MCF 10A (cell line): ENCODE measurements around the gene SEC24C. TPM values are rescaled to one million over a fixed set of nuclear protein-coding genes. Genes with fewer than 3 reads are reported as not detected.
"Not testable (repeated sequence)": the region's sequence is repeated elsewhere in the genome, so short reads cannot be mapped to it uniquely, and the experiment has no call there.

Experiments used
- Bru-seq: library from RNA; stranded (reverse); fragments of 400-500 nt; gene quantifications from one replicate; lab custom pipeline; 2021; lab: Mats Ljungman, UMichigan
- BruChase-seq, 2 experiments: library from RNA; stranded (reverse); fragments of 400-500 nt; gene quantifications; one replicate each; lab custom pipeline; 2021; lab: Mats Ljungman, UMichigan
- BruUV-seq: library from RNA; stranded (reverse); fragments of 400-500 nt; replicated peaks from 2 replicates; lab custom pipeline; 2021; lab: Mats Ljungman, UMichigan
- CTCF ChIA-PET: fragments of 300-600 bp; sonication (Branson Sonifier 250); formaldehyde crosslinking; extraction: SDS; loops from one replicate; lab custom pipeline; 2021; ENCODE audit warnings: antibody characterized with exemption, inconsistent platforms; lab: Yijun Ruan, JAX
- POLR2A ChIA-PET: fragments of 300-600, 350-650 bp; sonication (Branson Sonifier 250); formaldehyde crosslinking; extraction: SDS; loops from one replicate; lab custom pipeline; 2020; ENCODE audit warnings: antibody characterized with exemption, inconsistent platforms; lab: Yijun Ruan, JAX
- DNase-seq: peaks from one replicate; pipeline ENCODE4 v3.0.0-alpha.2; 2018; ENCODE audit not compliant: unreplicated experiment
- H3K27ac Mint-ChIP-seq: one replicate; pipeline ENCODE4 v1.8.0; 2022; ENCODE audit warnings: mild to moderate bottlenecking, low read depth, mixed read lengths; ENCODE audit not compliant: unreplicated experiment
- H3K27me3 Mint-ChIP-seq: one replicate; pipeline ENCODE4 v1.8.0; 2022; ENCODE audit warnings: mixed read lengths; ENCODE audit not compliant: insufficient read depth, unreplicated experiment
- H3K36me3 Mint-ChIP-seq: one replicate; pipeline ENCODE4 v1.8.0; 2022; ENCODE audit warnings: mild to moderate bottlenecking, moderate library complexity, mixed read lengths; ENCODE audit not compliant: insufficient read depth, unreplicated experiment
- H3K4me1 Mint-ChIP-seq: one replicate; pipeline ENCODE4 v1.8.0; 2022; ENCODE audit warnings: mixed read lengths; ENCODE audit not compliant: insufficient read depth, unreplicated experiment
- H3K4me3 Mint-ChIP-seq: one replicate; pipeline ENCODE4 v1.8.0; 2022; ENCODE audit warnings: mild to moderate bottlenecking, moderate library complexity, mixed read lengths; ENCODE audit not compliant: unreplicated experiment
- H3K9me3 Mint-ChIP-seq: one replicate; pipeline ENCODE4 v1.8.0; 2022; ENCODE audit warnings: mixed read lengths; ENCODE audit not compliant: unreplicated experiment
- CTCF ChIP-seq: fragments of 200-600 bp; IDR thresholded peaks from one replicate; pipeline ENCODE4 v1.8.0; 2022; ENCODE audit warnings: antibody characterized with exemption, mild to moderate bottlenecking; ENCODE audit not compliant: unreplicated experiment
- intact Hi-C: fragments of 100-400 bp; cut with micrococcal nuclease; formaldehyde crosslinking; loops from 2 replicates; pipeline ENCODE4 v1.14.1; 2022
- long read RNA-seq: library from polyadenylated mRNA; stranded (forward); transcript quantifications from one replicate; pipeline ENCODE4 v2.0.0, GENCODE V29; 2022
- total RNA-seq: library from RNA; stranded (reverse); gene quantifications from 2 replicates; pipeline ENCODE4 v1.2.3, GENCODE V29; 2022

Gene SEC24C, protein sequence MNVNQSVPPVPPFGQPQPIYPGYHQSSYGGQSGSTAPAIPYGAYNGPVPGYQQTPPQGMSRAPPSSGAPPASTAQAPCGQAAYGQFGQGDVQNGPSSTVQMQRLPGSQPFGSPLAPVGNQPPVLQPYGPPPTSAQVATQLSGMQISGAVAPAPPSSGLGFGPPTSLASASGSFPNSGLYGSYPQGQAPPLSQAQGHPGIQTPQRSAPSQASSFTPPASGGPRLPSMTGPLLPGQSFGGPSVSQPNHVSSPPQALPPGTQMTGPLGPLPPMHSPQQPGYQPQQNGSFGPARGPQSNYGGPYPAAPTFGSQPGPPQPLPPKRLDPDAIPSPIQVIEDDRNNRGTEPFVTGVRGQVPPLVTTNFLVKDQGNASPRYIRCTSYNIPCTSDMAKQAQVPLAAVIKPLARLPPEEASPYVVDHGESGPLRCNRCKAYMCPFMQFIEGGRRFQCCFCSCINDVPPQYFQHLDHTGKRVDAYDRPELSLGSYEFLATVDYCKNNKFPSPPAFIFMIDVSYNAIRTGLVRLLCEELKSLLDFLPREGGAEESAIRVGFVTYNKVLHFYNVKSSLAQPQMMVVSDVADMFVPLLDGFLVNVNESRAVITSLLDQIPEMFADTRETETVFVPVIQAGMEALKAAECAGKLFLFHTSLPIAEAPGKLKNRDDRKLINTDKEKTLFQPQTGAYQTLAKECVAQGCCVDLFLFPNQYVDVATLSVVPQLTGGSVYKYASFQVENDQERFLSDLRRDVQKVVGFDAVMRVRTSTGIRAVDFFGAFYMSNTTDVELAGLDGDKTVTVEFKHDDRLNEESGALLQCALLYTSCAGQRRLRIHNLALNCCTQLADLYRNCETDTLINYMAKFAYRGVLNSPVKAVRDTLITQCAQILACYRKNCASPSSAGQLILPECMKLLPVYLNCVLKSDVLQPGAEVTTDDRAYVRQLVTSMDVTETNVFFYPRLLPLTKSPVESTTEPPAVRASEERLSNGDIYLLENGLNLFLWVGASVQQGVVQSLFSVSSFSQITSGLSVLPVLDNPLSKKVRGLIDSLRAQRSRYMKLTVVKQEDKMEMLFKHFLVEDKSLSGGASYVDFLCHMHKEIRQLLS
- 78.0 and 97.9 TPM in 2 replicates for total RNA-seq
- percentile 84 among the genes with signal in this experiment for Bru-seq, nascent RNA
- BruChase-seq, experiment 1, labeled RNA remaining after a 6-hour chase, result percentile 97 among the genes with signal in this experiment
- percentile 94 among the genes with signal in this experiment for BruChase-seq, experiment 2, labeled RNA remaining after a 2-hour chase
- long read RNA-seq, full-length matches to known transcripts, result 145 of 383 reads
- long read RNA-seq, partial matches to known transcripts, result 162 of 383 reads
- long read RNA-seq, other reads (novel, unspliced or antisense), result 76 of 383 reads

DNA sequence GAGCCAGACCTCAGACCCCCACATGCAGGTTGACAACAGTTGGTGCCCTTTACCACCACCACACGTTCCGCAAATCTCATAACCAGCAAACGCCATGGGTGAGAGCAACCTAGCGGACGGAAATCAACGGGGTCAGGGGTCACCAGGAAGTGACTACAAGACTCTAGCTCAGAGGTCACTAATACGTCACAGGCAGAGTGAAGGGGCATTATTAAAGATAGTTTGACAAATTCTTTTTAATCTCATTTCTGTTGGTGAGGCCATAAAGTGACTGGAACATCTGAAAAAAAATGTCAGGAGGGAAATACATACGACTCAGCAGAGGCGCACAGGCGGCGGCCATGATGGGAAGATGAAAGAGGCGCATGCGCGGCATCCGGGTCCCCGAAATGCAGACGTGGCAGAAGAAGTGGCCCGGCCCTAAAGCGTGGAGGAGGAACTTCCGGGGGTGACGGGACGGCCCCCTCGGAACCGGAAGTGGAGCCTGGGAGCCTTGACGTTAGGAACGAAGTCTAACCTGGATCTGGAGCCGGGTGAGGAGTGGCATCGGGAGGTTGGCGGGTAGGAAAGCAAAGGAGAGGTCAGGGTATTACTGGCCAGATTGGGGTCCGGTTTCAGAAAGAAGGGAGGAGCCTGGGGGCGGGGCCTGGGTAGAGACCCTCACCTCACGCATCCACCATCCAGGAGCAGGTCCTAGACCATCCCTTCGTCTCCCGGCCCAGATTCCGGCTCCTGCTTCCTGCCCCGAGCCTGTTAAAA, at the start of gene SEC24C:
Gene SEC24C (plus strand): TSS at position 468 of the 759 bp plus-strand sequence. CDS start 2,461 bp downstream, outside the sequence.
- H3K36me3 Mint-ChIP-seq, result peaks cover 68% of the 10 kb centered on the region
- no peaks in the 10 kb centered on the region for H3K9me3 Mint-ChIP-seq
- no peaks in the 10 kb centered on the region for H3K27me3 Mint-ChIP-seq
- no TSS peak for BruUV-seq
- peak within 1 kb of the TSS; percentile 100 for H3K27ac Mint-ChIP-seq
- TF ChIP-seq CTCF, result no peak
- DNase-seq, result peak; percentile 97
- H3K4me1 Mint-ChIP-seq, result peaks cover 14% of the 10 kb centered on the region
- peak within 1 kb of the TSS; percentile 98 for H3K4me3 Mint-ChIP-seq
- POLR2A ChIA-PET, result interaction anchor here (0.7 to 5.1 kb wide), 21 partner anchors 9 to 1174 kb away, joined by 3 to 195 read pairs (median 4); partner anchors contain the start of genes CAMK2G, CHCHD1, PPP3CB and ZSWIM8
- CTCF ChIA-PET, result interaction anchor here (0.6 to 2.5 kb wide), 3 partner anchors 12 to 30 kb away, joined by 3 to 9 read pairs (median 3); no protein-coding TSS in a partner anchor
- intact Hi-C loops, result no loop called here

DNA sequence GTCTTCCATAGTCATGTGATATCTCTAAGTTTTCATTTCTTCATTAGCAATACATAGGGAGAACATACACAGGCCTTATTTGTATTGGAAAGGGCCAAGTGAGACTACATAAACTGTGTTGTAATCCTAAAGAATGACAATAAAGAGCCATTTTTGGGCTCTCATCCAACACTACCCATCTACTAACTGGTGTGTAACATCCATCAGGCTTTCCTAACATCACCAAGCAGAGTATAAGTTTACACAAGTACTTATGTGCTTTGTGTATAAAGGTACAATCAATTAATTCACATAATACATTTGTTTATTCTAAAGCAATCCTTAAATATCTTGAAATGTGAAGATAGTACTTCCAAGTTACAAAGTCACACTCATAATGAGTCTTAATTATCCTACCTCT, 48.9 kb upstream of the SEC24C start:
- peak; percentile 0 for DNase-seq
- H3K27me3 Mint-ChIP-seq, H3K9me3 Mint-ChIP-seq, POLR2A ChIA-PET, H3K36me3 Mint-ChIP-seq, H3K27ac Mint-ChIP-seq, H3K4me1 Mint-ChIP-seq, BruUV-seq, H3K4me3 Mint-ChIP-seq, intact Hi-C loops, CTCF ChIA-PET: not testable (repeated sequence)

GRCh38 chr10:73697675-73698159, 46.5 kb upstream of the SEC24C start, which contains the start of gene AGAP5:
AGAP5 (minus strand) TSS chr10:73698109; CDS start chr10:73697755, 354 bp downstream.
- DNase-seq, H3K27ac Mint-ChIP-seq, CTCF ChIA-PET, BruUV-seq, H3K9me3 Mint-ChIP-seq, POLR2A ChIA-PET, H3K4me1 Mint-ChIP-seq, intact Hi-C loops, H3K4me3 Mint-ChIP-seq, H3K27me3 Mint-ChIP-seq: not testable (repeated sequence)
- peaks cover 16% of the 10 kb centered on the region for H3K36me3 Mint-ChIP-seq

DNA sequence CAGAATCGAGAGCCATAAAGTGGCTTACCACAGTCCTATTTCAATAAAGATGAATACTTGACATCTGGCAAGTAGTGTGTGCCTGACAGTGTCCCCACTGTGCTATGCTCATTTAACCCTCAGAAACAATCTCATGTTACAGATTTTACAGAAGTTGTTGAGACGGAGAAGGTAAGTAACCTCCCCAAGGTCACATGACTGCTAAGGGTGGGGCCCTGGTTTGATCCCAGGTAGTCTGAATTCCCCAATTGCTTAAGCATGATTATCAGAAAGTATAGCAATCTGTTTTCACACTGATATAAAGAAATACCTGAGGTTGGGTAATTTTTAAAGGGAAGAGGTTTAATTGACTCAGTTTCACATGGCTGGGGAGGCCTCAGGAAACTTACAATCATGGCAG, 45.4 kb upstream of the SEC24C start:
- POLR2A ChIA-PET, BruUV-seq, H3K4me3 Mint-ChIP-seq, H3K9me3 Mint-ChIP-seq, H3K27ac Mint-ChIP-seq, H3K4me1 Mint-ChIP-seq, CTCF ChIA-PET, H3K27me3 Mint-ChIP-seq, intact Hi-C loops, DNase-seq: not testable (repeated sequence)
- H3K36me3 Mint-ChIP-seq, result peaks cover 23% of the 10 kb centered on the region

DNA sequence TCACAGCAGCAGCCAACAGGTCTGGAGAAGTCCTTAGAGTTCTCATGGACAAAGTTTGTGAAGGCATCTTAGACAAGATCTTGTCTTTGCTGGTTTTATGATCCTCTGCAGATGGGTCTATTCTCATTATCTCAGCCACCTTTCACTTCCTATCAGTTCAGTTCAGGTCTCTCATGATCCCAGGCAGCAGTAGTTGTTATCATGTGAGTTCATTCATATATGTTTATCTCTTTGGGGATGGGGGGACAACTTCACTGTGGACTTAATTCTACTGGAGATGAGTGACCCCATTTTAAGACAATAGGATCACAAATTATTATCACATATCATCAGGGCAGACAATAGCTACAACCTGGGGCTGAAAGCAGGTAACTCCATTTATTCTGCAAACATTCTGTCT, 40.2 kb upstream of the SEC24C start:
- intact Hi-C loops, result not testable (repeated sequence)

DNA sequence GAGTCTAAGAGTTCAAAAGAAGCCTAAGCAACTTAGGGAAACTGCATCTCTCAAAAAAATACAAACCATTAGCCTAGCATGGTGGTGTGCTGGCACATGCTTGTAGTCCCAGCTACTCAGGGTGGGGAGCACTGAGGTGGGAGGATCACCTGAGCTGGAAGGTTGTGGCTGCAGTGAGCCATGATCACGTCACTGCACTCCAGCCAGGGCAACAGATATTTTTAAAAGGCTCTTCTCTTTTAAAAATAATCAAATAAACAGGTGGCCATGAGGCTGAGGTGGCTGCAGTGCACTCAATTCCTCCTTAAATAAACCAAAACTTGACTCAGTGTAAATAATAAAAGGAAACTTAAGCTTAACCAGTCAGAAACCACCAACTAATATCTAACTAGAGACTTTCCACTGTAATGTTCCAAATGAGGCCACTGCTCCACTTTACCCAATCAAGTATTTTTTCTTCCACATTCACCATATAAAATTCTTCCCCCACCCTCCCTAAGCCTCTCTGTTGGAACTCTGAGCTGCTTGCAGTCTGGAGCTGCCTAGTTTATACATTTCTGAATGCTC, 38.6 kb upstream of the SEC24C start:
- peaks cover 41% of the 10 kb centered on the region for H3K36me3 Mint-ChIP-seq
- BruUV-seq, H3K9me3 Mint-ChIP-seq, H3K27me3 Mint-ChIP-seq, H3K27ac Mint-ChIP-seq, DNase-seq, POLR2A ChIA-PET, H3K4me1 Mint-ChIP-seq, H3K4me3 Mint-ChIP-seq, intact Hi-C loops: not testable (repeated sequence)
- CTCF ChIA-PET, result interaction anchor here (0.6 kb wide), 1 partner anchor 11 kb away, joined by 3 read pairs; no protein-coding TSS in a partner anchor

More for the DNA sequence above, 40.2 kb upstream of the SEC24C start:
- H3K27me3 Mint-ChIP-seq, DNase-seq, H3K9me3 Mint-ChIP-seq, BruUV-seq, H3K4me3 Mint-ChIP-seq, H3K27ac Mint-ChIP-seq, CTCF ChIA-PET, H3K4me1 Mint-ChIP-seq, POLR2A ChIA-PET: not testable (repeated sequence)
- H3K36me3 Mint-ChIP-seq, result peaks cover 41% of the 10 kb centered on the region
